H1 (cell line): ENCODE measurements around the gene GARNL3. TPM values are rescaled to one million over a fixed set of nuclear protein-coding genes. Genes with fewer than 3 reads are reported as not detected.

ENCODE experiments used
- CTCF ChIA-PET: fragments of 300-600 bp; sonication (Branson Sonifier 250); formaldehyde crosslinking; loops from one replicate; lab custom pipeline; 2021; ENCODE audit not compliant: partially characterized antibody; lab: Charles Lee
- POLR2A ChIA-PET: fragments of 300-600 bp; sonication (Branson Sonifier 250); formaldehyde crosslinking; loops from one replicate; lab custom pipeline; 2021; ENCODE audit warnings: inconsistent platforms; ENCODE audit not compliant: partially characterized antibody; lab: Charles Lee
- DNase-seq, 2 experiments: peaks; one replicate each; pipeline versions ENCODE4 v3.0.0 to v3.0.0-alpha.2; 2010 to 2022; ENCODE audit warnings: low spot score in 2 of 2, low read depth in 1 of 2, mixed read lengths in 1 of 2
- FAIRE-seq: peaks from 2 replicates; lab custom pipeline; 2011; peaks lifted over from hg19 to GRCh38; lab: Jason Lieb, UNC
- H2AFZ ChIP-seq: 2 replicates; pipeline ENCODE4 v1.8.1; 2012; ENCODE audit warnings: low read length, inconsistent platforms
- H2AK5ac ChIP-seq: 2 replicates; pipeline ENCODE4 v1.6.1; 2013; ENCODE audit warnings: low read depth, low read length
- H2BK120ac ChIP-seq: replicated peaks from 2 replicates; pipeline ENCODE3; 2013; ENCODE audit warnings: low read depth, low read length, inconsistent platforms
- H2BK12ac ChIP-seq: 2 replicates; pipeline ENCODE4 v1.6.1; 2013; ENCODE audit warnings: low read depth, low read length
- H2BK15ac ChIP-seq: 2 replicates; pipeline ENCODE4 v1.6.1; 2013; ENCODE audit warnings: low read length
- H2BK20ac ChIP-seq: 2 replicates; pipeline ENCODE4 v1.6.1; 2013; ENCODE audit warnings: low read length
- H2BK5ac ChIP-seq: 2 replicates; pipeline ENCODE4 v1.6.1; 2013; ENCODE audit warnings: low read depth, low read length
- H3K14ac ChIP-seq: 2 replicates; pipeline ENCODE4 v1.6.1; 2013; ENCODE audit warnings: inconsistent platforms; ENCODE audit not compliant: insufficient read length
- H3K18ac ChIP-seq: 2 replicates; pipeline ENCODE4 v1.6.1; 2013; ENCODE audit warnings: low read length; ENCODE audit errors: extremely low read depth
- H3K23ac ChIP-seq: 2 replicates; pipeline ENCODE4 v1.6.1; 2013; ENCODE audit warnings: inconsistent platforms; ENCODE audit not compliant: insufficient read length
- H3K23me2 ChIP-seq: 2 replicates; pipeline ENCODE4 v1.6.1; 2013; ENCODE audit warnings: low read depth, low read length
- H3K27ac ChIP-seq: 2 replicates; pipeline ENCODE4 v1.6.1; 2011; ENCODE audit warnings: low read depth, low read length, inconsistent platforms
- H3K27me3 ChIP-seq, 4 experiments: replicated peaks in 1 of 4; 1 replicate in 1 of 4; 2 replicates in 3 of 4; pipeline versions ENCODE4 v1.6.1 to v1.8.1; 2011 to 2013; ENCODE audit warnings: low read length in 3 of 4, mild to moderate bottlenecking in 3 of 4, inconsistent platforms in 2 of 4, mixed read lengths in 2 of 4, moderate library complexity in 1 of 4; ENCODE audit not compliant: control insufficient read depth in 3 of 4, insufficient read depth in 3 of 4; ENCODE audit errors: extremely low read depth in 1 of 4
- H3K36me3 ChIP-seq, 4 experiments: 2 replicates each; pipeline versions ENCODE4 v1.6.1 to v1.8.1; 2011 to 2013; ENCODE audit warnings: mild to moderate bottlenecking in 4 of 4, low read length in 3 of 4, moderate library complexity in 2 of 4, control low read depth in 1 of 4, inconsistent platforms in 1 of 4; ENCODE audit not compliant: insufficient read depth in 4 of 4, control insufficient read depth in 2 of 4
- H3K4ac ChIP-seq: replicated peaks from 2 replicates; pipeline ENCODE3; 2013; ENCODE audit warnings: low read length, low read depth, mixed read lengths, inconsistent platforms; ENCODE audit not compliant: insufficient read length
- H3K4me1 ChIP-seq, 4 experiments: replicated peaks in 1 of 4; 1 replicate in 1 of 4; 2 replicates in 3 of 4; pipeline versions ENCODE4 v1.6.1 to v1.8.1; 2011 to 2013; ENCODE audit warnings: low read length in 3 of 4, inconsistent platforms in 2 of 4, mixed read lengths in 1 of 4; ENCODE audit not compliant: insufficient read depth in 4 of 4, control insufficient read depth in 3 of 4
- H3K4me2 ChIP-seq, 2 experiments: 2 replicates each; pipeline versions ENCODE4 v1.6.1 to v1.8.1; 2011 to 2013; ENCODE audit warnings: low read depth in 2 of 2, low read length in 2 of 2, control low read depth in 1 of 2, inconsistent platforms in 1 of 2, mild to moderate bottlenecking in 1 of 2; ENCODE audit not compliant: insufficient read depth in 1 of 2
- H3K4me3 ChIP-seq, 4 experiments: fragments of 200-600, 300-600 bp in 1 of 4; sonication (generic), shearing (Covaris generic), sonication (Bioruptor Twin) in 1 of 4; 2 replicates each; pipeline versions ENCODE4 v1.5.1 to v1.8.1; 2011 to 2016; ENCODE audit warnings: low read length in 4 of 4, low read depth in 3 of 4, control low read depth in 2 of 4, inconsistent platforms in 2 of 4, mild to moderate bottlenecking in 2 of 4, mixed read lengths in 1 of 4, moderate library complexity in 1 of 4; ENCODE audit not compliant: insufficient read depth in 2 of 4; ENCODE audit errors: extremely low read depth in 1 of 4
- H3K56ac ChIP-seq: replicated peaks from 2 replicates; pipeline ENCODE3; 2013; ENCODE audit warnings: low read depth, mild to moderate bottlenecking, mixed read lengths, low read length, inconsistent platforms; ENCODE audit not compliant: insufficient read length
- H3K79me1 ChIP-seq: 2 replicates; pipeline ENCODE4 v1.6.1; 2013; ENCODE audit warnings: low read depth, low read length, control low read depth
- H3K79me2 ChIP-seq, 2 experiments: 2 replicates each; pipeline versions ENCODE4 v1.6.1 to v1.8.1; 2012 to 2013; ENCODE audit warnings: low read length in 2 of 2, mild to moderate bottlenecking in 2 of 2, inconsistent platforms in 1 of 2; ENCODE audit not compliant: insufficient read depth in 2 of 2, control insufficient read depth in 1 of 2
- H3K9ac ChIP-seq, 4 experiments: replicated peaks in 1 of 4; 1 replicate in 1 of 4; 2 replicates in 3 of 4; pipeline versions ENCODE4 v1.6.1 to v1.8.1; 2011 to 2013; ENCODE audit warnings: low read depth in 3 of 4, low read length in 3 of 4, control low read depth in 2 of 4, mild to moderate bottlenecking in 2 of 4, moderate library complexity in 2 of 4, inconsistent platforms in 1 of 4; ENCODE audit errors: extremely low read depth in 1 of 4
- H3K9me3 ChIP-seq, 2 experiments: 2 replicates each; pipeline versions ENCODE4 v1.6.1 to v1.8.1; 2012 to 2013; ENCODE audit warnings: mild to moderate bottlenecking in 2 of 2, moderate library complexity in 2 of 2, control low read depth in 1 of 2, inconsistent platforms in 1 of 2, low read depth in 1 of 2, low read length in 1 of 2, mixed read lengths in 1 of 2; ENCODE audit not compliant: insufficient read depth in 2 of 2
- H4K20me1 ChIP-seq, 2 experiments: replicated peaks in 1 of 2; 2 replicates each; pipeline versions ENCODE3 to v1.8.1; 2011 to 2013; ENCODE audit warnings: inconsistent platforms in 2 of 2, low read length in 2 of 2, mild to moderate bottlenecking in 1 of 2; ENCODE audit not compliant: insufficient read depth in 2 of 2, control insufficient read depth in 1 of 2
- H4K5ac ChIP-seq: 2 replicates; pipeline ENCODE4 v1.6.1; 2013; ENCODE audit warnings: low read length, low read depth, mixed read lengths, inconsistent platforms; ENCODE audit not compliant: insufficient read length
- H4K8ac ChIP-seq: 2 replicates; pipeline ENCODE4 v1.8.0; 2013; ENCODE audit warnings: mild to moderate bottlenecking, moderate library complexity, low read length, inconsistent platforms; ENCODE audit not compliant: insufficient read depth; ENCODE audit errors: extremely low read depth
- H4K91ac ChIP-seq: replicated peaks from 2 replicates; pipeline ENCODE3; 2013; ENCODE audit warnings: low read length, mixed read lengths, inconsistent platforms; ENCODE audit not compliant: insufficient read length
- ATF2 ChIP-seq: IDR thresholded peaks from 2 replicates; pipeline ENCODE4 v1.6.1; 2012; ENCODE audit warnings: low read length, inconsistent platforms
- CBX5 ChIP-seq: fragments of 300-800, 300-1000 bp; sonication (generic); IDR thresholded peaks from 2 replicates; pipeline ENCODE4 v1.7.1; 2016; ENCODE audit warnings: antibody characterized with exemption, low read length, low read depth
- CBX8 ChIP-seq: fragments of 300-800, 300-1000 bp; sonication (generic); IDR thresholded peaks from 2 replicates; pipeline ENCODE4 v1.7.1; 2016; ENCODE audit warnings: low read depth, low read length, borderline replicate concordance
- CEBPB ChIP-seq: IDR thresholded peaks from 2 replicates; pipeline ENCODE4 v1.6.1; 2012; ENCODE audit warnings: low read depth, low read length
- CTCF ChIP-seq, 3 experiments: IDR thresholded peaks; 1 replicate in 2 of 3; 2 replicates in 1 of 3; pipeline versions ENCODE4 v1.5.1 to v1.6.1; 2011; ENCODE audit warnings: low read length in 3 of 3, mild to moderate bottlenecking in 3 of 3, inconsistent platforms in 2 of 3, low read depth in 1 of 3, moderate library complexity in 1 of 3; ENCODE audit not compliant: insufficient read depth in 1 of 3; ENCODE audit errors: control extremely low read depth in 1 of 3
- E2F6 ChIP-seq: IDR thresholded peaks from 2 replicates; pipeline ENCODE4 v1.6.1; 2012; ENCODE audit warnings: inconsistent platforms
- EP300 ChIP-seq, 2 experiments: IDR thresholded peaks; 1 replicate in 1 of 2; 2 replicates in 1 of 2; pipeline ENCODE4 v1.6.1; 2011 to 2012; ENCODE audit warnings: low read depth in 2 of 2, low read length in 2 of 2, mild to moderate bottlenecking in 2 of 2, borderline replicate concordance in 1 of 2, inconsistent platforms in 1 of 2, moderate library complexity in 1 of 2
- SRF ChIP-seq: IDR thresholded peaks from 2 replicates; pipeline ENCODE4 v1.6.1; 2011; ENCODE audit warnings: mild to moderate bottlenecking, low read depth, low read length, moderate library complexity
- WGBS, 2 experiments: shearing (Covaris generic) in 1 of 2; methylation state at CpG; one replicate each; pipeline versions ENCODE4 v1.1.6 to v1.1.7; 2013 to 2015; ENCODE audit warnings: low lambda C conversion rate in 2 of 2, mixed read lengths in 2 of 2, inconsistent platforms in 1 of 2, low coverage in 1 of 2, missing lambda C conversion rate in 1 of 2; ENCODE audit not compliant: insufficient replicate concordance in 2 of 2, insufficient coverage in 1 of 2, insufficient read length in 1 of 2; ENCODE audit errors: extremely low coverage in 1 of 2, missing lambda C conversion rate in 1 of 2; 5-methylcytosine and 5-hydroxymethylcytosine counted together
- polyA plus RNA-seq, 7 experiments: library from polyadenylated mRNA; depleted of rRNA in 3 of 7; stranded (reverse) in 5 of 7; unstranded in 2 of 7; fragments of >200 nt in 5 of 7; fragments of 200-250 nt in 2 of 7; gene quantifications; 1 replicate in 5 of 7; 2 replicates in 1 of 7; 4 replicates in 1 of 7; pipeline versions ENCODE4 v1.2.1 to v1.2.3, GENCODE V29; 2011 to 2013; ENCODE audit warnings: missing spikeins in 2 of 7, mixed read lengths in 2 of 7
- total RNA-seq: library from RNA; stranded (reverse); fragmentation: NEBNext Ultra II Directional; extraction: Animal tissue kit (Norgen Biotek cat#: 25700); gene quantifications from 2 replicates; pipeline ENCODE4 v1.2.1, GENCODE V29; 2021

The GARNL3 gene
- total and polyA plus RNA-seq, 2 of the 8 experiments (the other 6 are each of a cell fraction or from before 2014, with no cell fraction given): 6.5 to 18.3 TPM

- Histone ChIP-seq H4K8ac (no peak overlapping the region), H2AFZ (no peak overlapping the region), H3K4me1 (peaks cover 0 to 10% (median 1%) of the 10 kb centered on the region in 4 experiments; a peak in 5 of 7 replicates), H3K23me2 (peaks cover 11% of the 10 kb centered on the region), H3K56ac (no peak overlapping the region), H4K5ac (no peak overlapping the region), H4K20me1 (no peaks in the 10 kb centered on the region), H4K91ac (no peak overlapping the region), H2BK15ac (no peak overlapping the region), H2BK20ac (no peak overlapping the region), H3K14ac (no peak overlapping the region), H3K27ac (no peak overlapping the region), H2BK120ac (no peak overlapping the region), H3K9me3 (no peaks in the 10 kb centered on the region), H2BK5ac (no peak overlapping the region), H3K27me3 (peaks cover 0 to 6% (median 0%) of the 10 kb centered on the region in 4 experiments; a peak in 3 of 7 replicates), H3K4me3 (no peak overlapping the region), H3K36me3 (no peaks in the 10 kb centered on the region), H3K79me2 (0 out of 4 replicates have a peak, but pooled peaks cover 0 to under 1% of the 10 kb centered on the region in 2 experiments), H3K4me2 (no peak overlapping the region), H3K4ac (no peak overlapping the region), H2BK12ac (no peak overlapping the region), H3K18ac (no peak overlapping the region), H3K79me1 (no peaks in the 10 kb centered on the region), H3K9ac (no peak overlapping the region), H2AK5ac (no peak overlapping the region), H3K23ac (no peak overlapping the region)
- CTCF ChIA-PET: interaction anchor here (0.8 to 2.0 kb wide), 11 partner anchors 8 to 180 kb away, joined by 3 to 9 read pairs (median 4); no protein-coding TSS in a partner anchor
- FAIRE-seq (no peak), DNase-seq (no peak)
- POLR2A ChIA-PET: interaction anchor here (1.1 to 1.8 kb wide), 2 partner anchors 13 to 39 kb away, joined by 3 to 7 read pairs; no protein-coding TSS in a partner anchor
- WGBS, 2 experiments: 91% methylated on average over 5 of the region's 5 CpGs; no CpG with 5 or more reads in 1 of the 2 experiments
- TF ChIP-seq CEBPB: no peak
- TF ChIP-seq E2F6: no peak
- no peak for TF ChIP-seq EP300 (IDR thresholded peaks at IDR 0.05; ENCODE audit: borderline replicate concordance in 1 of 2, low read depth in 2 of 2, low read length in 2 of 2)
- TF ChIP-seq CTCF (IDR thresholded peaks at IDR 0.05; ENCODE audit: control extremely low read depth in 1 of 3, insufficient read depth in 1 of 3, low read depth in 1 of 3, low read length in 3 of 3): no peak
- no peak for TF ChIP-seq CBX5
- no peak for TF ChIP-seq SRF
- TF ChIP-seq CBX8: no peak
- no peak for TF ChIP-seq ATF2
These were observed 128.4 kb downstream of the GARNL3 start for GRCh38 chr9:127392976-127393375.
